ENCODE data around the gene IQCB1. TPM values are rescaled to one million over a fixed set of nuclear protein-coding genes. Genes with fewer than 3 reads are reported as not detected.
"Not testable (repeated sequence)": the region's sequence is repeated elsewhere in the genome, so short reads cannot be mapped to it uniquely, and the experiment has no call there.

IQCB1 gene
- total RNA-seq, 3 donors from 2014 or later: 37.8 to 43.4 (median 40.3) TPM

- peaks cover 67% of the 10 kb centered on the region for H3K36me3 Mint-ChIP-seq (ENCODE audit: insufficient read depth)
- no peaks in the 10 kb centered on the region for H3K9me3 Mint-ChIP-seq
- ATAC-seq (no peak), DNase-seq (no peak)
- no peaks in the 10 kb centered on the region for H3K27me3 Mint-ChIP-seq (ENCODE audit: low read depth)
- H3K4me3 Mint-ChIP-seq: no peak overlapping the region
- H3K4me1 Mint-ChIP-seq (ENCODE audit: low read depth): no peaks in the 10 kb centered on the region
Observed at GRCh38 chr3:121781611-121782010, 53.2 kb downstream of the IQCB1 start.

GRCh38 chr3:121775095-121775494, 59.8 kb downstream of the IQCB1 start:
- not testable (repeated sequence) for H3K4me3 Mint-ChIP-seq; H3K4me1 Mint-ChIP-seq (ENCODE audit: low read depth); DNase-seq; ATAC-seq; H3K9me3 Mint-ChIP-seq; H3K27me3 Mint-ChIP-seq (ENCODE audit: low read depth)
- peaks cover 65% of the 10 kb centered on the region for H3K36me3 Mint-ChIP-seq (ENCODE audit: insufficient read depth)

- peaks cover 31% of the 10 kb centered on the region for H3K36me3 Mint-ChIP-seq (ENCODE audit: insufficient read depth)
- ATAC-seq: no peak
- H3K4me1 Mint-ChIP-seq (ENCODE audit: low read depth): no peaks in the 10 kb centered on the region
- no peak overlapping the region for H3K4me3 Mint-ChIP-seq
- no peak for DNase-seq
- no peaks in the 10 kb centered on the region for H3K9me3 Mint-ChIP-seq
- H3K27me3 Mint-ChIP-seq (ENCODE audit: low read depth): no peaks in the 10 kb centered on the region
Observed at GRCh38 chr3:121769246-121769645, 65.6 kb downstream of the IQCB1 start.

DNA sequence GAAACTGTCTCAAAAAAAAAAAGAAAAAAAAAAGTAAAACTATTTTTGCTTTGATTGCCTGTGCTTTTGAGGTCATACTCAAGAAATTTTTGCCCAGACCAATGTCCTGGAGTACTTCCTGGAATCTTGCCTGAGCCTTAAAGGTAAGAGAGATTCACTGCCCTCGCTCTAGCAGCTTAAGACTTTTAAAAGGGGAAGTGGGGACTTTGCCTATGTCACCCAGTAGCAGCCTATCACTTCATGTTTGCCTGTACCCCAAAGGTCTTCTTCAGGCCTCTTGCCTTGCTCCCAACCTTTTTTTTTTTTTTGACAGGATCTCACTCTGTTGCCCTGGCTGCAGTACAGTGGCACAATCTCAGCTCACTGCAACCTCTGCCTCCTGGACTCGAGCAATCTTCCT, 66.4 kb downstream of the IQCB1 start:
- H3K4me3 Mint-ChIP-seq: no peak overlapping the region
- ATAC-seq (no peak), DNase-seq (no peak)
- peaks cover 25% of the 10 kb centered on the region for H3K36me3 Mint-ChIP-seq (ENCODE audit: insufficient read depth)
- no peaks in the 10 kb centered on the region for H3K27me3 Mint-ChIP-seq (ENCODE audit: low read depth)
- H3K9me3 Mint-ChIP-seq: no peaks in the 10 kb centered on the region
- H3K4me1 Mint-ChIP-seq (ENCODE audit: low read depth): no peaks in the 10 kb centered on the region

GRCh38 chr3:121759541-121760202, 75.2 kb downstream of the IQCB1 start:
- Mint-ChIP-seq H3K4me1 (ENCODE audit: low read depth) (no peaks in the 10 kb centered on the region), H3K4me3 (no peak overlapping the region), H3K27me3 (ENCODE audit: low read depth) (peaks cover 3% of the 10 kb centered on the region), H3K9me3 (no peaks in the 10 kb centered on the region), H3K36me3 (ENCODE audit: insufficient read depth) (no peaks in the 10 kb centered on the region)
- DNase-seq (no peak), ATAC-seq (no peak)

DNA sequence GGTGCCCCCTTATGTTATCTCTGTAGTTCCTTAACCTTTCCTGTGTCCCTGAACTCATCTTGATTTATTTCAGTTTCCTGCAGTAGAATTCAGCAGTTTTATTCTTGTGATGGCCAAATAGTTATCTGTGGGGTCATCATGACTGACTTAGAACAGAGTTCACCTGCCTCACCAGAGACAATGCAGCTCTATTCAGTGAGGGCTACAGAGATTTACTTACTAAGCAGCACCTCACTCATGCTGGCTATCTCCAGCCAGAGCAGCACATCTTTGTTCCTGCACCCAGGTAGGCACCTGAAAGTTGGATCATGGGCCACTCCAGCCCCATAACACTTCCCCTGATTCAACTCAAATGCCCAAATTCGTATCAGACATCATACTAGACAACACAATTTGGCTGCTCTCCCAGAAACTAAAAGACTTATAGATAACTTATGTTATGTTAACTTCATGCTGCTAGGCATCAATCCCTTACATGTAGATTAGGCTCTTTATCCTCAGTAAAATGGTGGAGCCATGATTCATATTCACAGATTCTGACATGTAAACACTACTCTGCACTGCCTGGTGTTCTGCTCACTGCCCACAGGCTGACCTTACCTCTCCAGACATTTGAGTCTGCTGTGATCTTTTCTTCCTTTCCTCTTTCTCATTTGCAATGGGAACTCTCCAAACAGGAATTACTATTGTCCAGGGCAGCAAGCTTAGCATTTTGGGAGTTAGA, 76.0 kb downstream of the IQCB1 start:
- H3K27me3 Mint-ChIP-seq (ENCODE audit: low read depth): peaks cover 3% of the 10 kb centered on the region
- H3K4me3 Mint-ChIP-seq: no peak overlapping the region
- H3K36me3 Mint-ChIP-seq (ENCODE audit: insufficient read depth): no peaks in the 10 kb centered on the region
- no peaks in the 10 kb centered on the region for H3K9me3 Mint-ChIP-seq
- ATAC-seq (no peak), DNase-seq (no peak)
- H3K4me1 Mint-ChIP-seq (ENCODE audit: low read depth): no peaks in the 10 kb centered on the region

DNA sequence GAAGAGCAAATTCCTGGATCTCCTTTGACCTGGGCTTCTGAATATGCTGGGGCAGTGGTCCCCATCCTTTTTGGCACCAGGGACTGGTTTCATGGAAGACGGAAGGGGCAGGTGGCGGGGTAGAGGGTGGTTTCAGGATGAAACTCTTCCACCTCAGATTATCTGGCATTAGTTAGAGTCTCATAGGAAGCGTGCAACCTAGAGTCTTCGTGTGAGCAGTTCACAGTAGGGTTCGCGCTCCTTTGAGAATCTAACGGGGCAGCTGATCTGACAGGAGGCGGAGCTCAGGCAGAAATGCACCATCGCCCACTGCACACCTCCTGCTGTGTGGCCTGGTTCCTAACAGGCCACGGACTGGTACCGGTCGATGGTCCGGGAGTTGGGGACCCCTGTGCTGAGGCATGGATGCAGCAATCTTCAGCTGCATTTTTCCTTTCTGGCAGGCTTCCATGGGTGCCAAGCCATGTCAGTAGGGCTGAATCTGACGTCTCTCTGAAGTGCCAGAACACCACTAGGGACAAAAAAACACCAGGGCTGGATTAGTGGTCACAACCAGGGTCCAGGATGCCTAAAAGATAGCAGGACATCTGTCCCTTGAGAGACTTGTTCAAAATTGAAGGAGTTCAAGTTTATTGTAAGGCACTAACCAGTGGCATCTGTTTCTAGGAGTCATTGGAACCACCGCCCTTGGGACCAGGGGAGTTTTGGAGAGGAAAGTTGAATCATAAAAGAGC, 76.9 kb downstream of the IQCB1 start:
- no peaks in the 10 kb centered on the region for H3K36me3 Mint-ChIP-seq (ENCODE audit: insufficient read depth)
- no peak for DNase-seq
- H3K27me3 Mint-ChIP-seq (ENCODE audit: low read depth): peaks cover 3% of the 10 kb centered on the region
- no peak for ATAC-seq
- no peaks in the 10 kb centered on the region for H3K4me1 Mint-ChIP-seq (ENCODE audit: low read depth)
- H3K4me3 Mint-ChIP-seq: no peak overlapping the region
- no peaks in the 10 kb centered on the region for H3K9me3 Mint-ChIP-seq

DNA sequence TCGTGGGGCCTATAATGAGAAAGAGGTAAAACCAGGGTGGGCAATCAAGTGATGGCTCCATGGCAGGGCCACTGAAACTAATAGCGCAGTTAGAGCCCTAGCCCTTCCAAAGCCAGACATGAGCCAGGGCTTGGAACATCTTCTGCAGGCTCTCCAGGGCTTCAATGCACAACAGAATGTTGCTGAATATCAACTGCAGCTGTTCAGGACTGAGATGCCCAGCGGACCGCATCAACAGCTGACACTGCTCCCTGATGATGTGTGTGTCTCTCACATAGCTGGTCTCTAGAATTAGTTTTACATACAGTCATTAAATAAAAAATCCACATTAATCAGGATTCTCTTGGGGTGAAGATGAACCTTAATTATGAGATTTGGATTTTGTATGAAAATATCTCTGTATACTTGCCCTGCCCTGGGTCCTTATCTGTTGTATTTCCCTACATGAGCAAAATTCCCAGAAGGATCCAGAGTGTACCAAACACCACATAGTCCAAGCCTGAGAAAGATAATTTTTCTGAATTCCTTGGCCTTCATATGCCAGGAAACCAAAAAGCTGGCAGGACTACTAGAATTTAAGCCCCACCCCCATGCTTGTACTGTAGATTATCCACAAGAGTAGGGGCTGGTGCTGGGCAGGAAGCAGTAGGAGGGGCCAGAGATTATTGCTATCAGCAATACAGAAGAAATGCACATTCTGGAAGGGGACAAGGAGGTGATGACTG, 77.6 kb downstream of the IQCB1 start:
- no peak for DNase-seq
- peaks cover 4% of the 10 kb centered on the region for H3K27me3 Mint-ChIP-seq (ENCODE audit: low read depth)
- ATAC-seq: no peak
- H3K9me3 Mint-ChIP-seq: no peaks in the 10 kb centered on the region
- no peaks in the 10 kb centered on the region for H3K36me3 Mint-ChIP-seq (ENCODE audit: insufficient read depth)
- H3K4me1 Mint-ChIP-seq (ENCODE audit: low read depth): no peaks in the 10 kb centered on the region
- no peak overlapping the region for H3K4me3 Mint-ChIP-seq

DNA sequence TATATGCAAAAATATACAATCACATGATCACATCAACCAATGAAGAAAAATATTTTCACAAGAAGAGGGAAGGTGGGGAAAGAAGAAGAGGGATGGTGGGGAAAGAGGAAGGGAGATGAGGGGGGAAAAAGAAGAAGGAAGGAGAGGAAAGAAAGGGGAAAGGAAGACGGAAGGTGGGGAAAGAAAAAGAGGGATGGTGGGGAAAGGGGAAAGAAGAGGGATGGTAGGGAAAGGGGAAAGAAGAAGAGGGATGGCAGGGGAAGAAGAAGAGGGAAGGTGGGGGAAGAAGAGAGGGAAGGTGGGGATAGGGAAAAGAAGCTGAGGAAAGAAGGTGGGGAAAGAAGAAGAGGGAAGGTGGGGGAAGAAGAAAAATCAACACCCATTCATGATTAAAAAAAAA, 82.1 kb downstream of the IQCB1 start:
- no peaks in the 10 kb centered on the region for H3K9me3 Mint-ChIP-seq
- no peaks in the 10 kb centered on the region for H3K4me1 Mint-ChIP-seq (ENCODE audit: low read depth)
- peaks cover 4% of the 10 kb centered on the region for H3K27me3 Mint-ChIP-seq (ENCODE audit: low read depth)
- ATAC-seq (no peak), DNase-seq (no peak)
- no peak overlapping the region for H3K4me3 Mint-ChIP-seq
- H3K36me3 Mint-ChIP-seq (ENCODE audit: insufficient read depth): no peaks in the 10 kb centered on the region

GRCh38 chr3:121752261-121752660, 82.6 kb downstream of the IQCB1 start:
- Mint-ChIP-seq H3K4me1 (ENCODE audit: low read depth) (peaks cover 4% of the 10 kb centered on the region), H3K36me3 (ENCODE audit: insufficient read depth) (no peaks in the 10 kb centered on the region), H3K9me3 (no peaks in the 10 kb centered on the region), H3K27me3 (ENCODE audit: low read depth) (peaks cover 4% of the 10 kb centered on the region), H3K4me3 (no peak overlapping the region)
- DNase-seq (no peak), ATAC-seq (no peak)

GRCh38 chr3:121750087-121750415, 84.8 kb downstream of the IQCB1 start:
- ATAC-seq (no peak), DNase-seq (no peak)
- Mint-ChIP-seq H3K4me3 (no peak overlapping the region), H3K36me3 (ENCODE audit: insufficient read depth) (no peaks in the 10 kb centered on the region), H3K4me1 (ENCODE audit: low read depth) (peaks cover 4% of the 10 kb centered on the region), H3K27me3 (ENCODE audit: low read depth) (peaks cover 2% of the 10 kb centered on the region), H3K9me3 (no peaks in the 10 kb centered on the region)

- H3K4me1 Mint-ChIP-seq (ENCODE audit: low read depth): peaks cover 7% of the 10 kb centered on the region
- no peaks in the 10 kb centered on the region for H3K9me3 Mint-ChIP-seq
- H3K36me3 Mint-ChIP-seq (ENCODE audit: insufficient read depth): no peaks in the 10 kb centered on the region
- ATAC-seq: peak; percentile 98
- H3K27me3 Mint-ChIP-seq (ENCODE audit: low read depth): peaks cover 2% of the 10 kb centered on the region
- no peak within 1 kb of the TSS for H3K4me3 Mint-ChIP-seq
- DNase-seq: peak; percentile 84
Observed at GRCh38 chr3:121749276-121750086, 85.4 kb downstream of the IQCB1 start, which contains the start of gene GOLGB1. TSS of gene GOLGB1 (minus strand) at chr3:121749741. CDS start at chr3:121730971, 18,770 bp downstream.

DNA sequence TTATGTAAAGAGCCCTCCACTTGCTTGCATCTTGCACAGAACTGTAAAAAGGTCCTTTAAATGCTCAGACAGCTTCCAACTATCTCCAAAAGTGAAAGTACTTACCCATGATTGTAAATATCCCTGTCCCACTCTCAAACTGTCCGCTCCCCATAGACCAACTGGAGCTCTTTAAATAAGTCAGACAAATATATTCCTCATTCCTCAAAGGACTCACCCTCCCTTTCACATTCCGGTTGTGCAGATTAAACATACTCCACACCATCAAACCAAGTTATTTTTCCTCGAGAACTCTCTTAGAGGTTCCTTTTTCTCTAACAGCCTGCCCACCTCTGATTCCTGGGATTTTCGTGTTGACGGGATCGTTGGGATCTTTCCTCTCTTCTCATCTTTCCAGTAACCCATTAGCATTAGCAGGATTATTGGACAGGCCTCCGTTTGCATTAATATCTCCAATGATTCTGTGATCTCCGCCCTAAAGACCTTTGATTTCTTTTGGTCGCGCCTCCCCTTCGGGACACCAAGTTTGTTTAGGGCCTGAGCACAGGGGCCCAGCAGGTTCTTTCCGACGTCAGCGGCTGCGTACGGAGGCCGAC, 86.1 kb downstream of the IQCB1 start:
- Mint-ChIP-seq H3K4me1 (ENCODE audit: low read depth) (peaks cover 7% of the 10 kb centered on the region), H3K36me3 (ENCODE audit: insufficient read depth) (no peaks in the 10 kb centered on the region), H3K9me3 (no peaks in the 10 kb centered on the region), H3K27me3 (ENCODE audit: low read depth) (peaks cover 2% of the 10 kb centered on the region), H3K4me3 (no peak overlapping the region)
- ATAC-seq: peak; percentile 11 to 17
- DNase-seq: no peak

All from activated T-cell treated with anti-CD3 and anti-CD28 coated beads, Interleukin-2, amount 50 U/mL, for 4 hours (primary cell).